ENCODE measurements around the gene AKIRIN2.

Gene AKIRIN2

DNA sequence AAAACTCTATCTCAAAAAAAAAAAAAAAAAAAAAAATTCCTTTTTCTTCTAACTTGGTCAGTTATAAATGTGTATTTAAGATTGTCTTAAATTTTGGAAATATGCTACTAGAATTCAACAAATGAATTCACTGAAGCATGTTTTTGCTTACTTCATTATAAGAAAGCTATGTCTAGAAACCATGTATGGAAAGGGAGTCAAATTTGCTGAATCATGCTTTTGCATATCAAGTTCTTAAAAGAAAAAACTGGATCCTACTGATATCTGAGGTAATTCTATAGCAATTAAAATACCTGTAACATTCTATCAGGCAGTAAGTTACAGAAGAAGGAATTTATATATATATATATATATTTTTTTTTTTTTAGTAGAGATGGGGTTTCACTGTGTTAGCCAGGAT, 27.7 kb downstream of the AKIRIN2 start:
- TF ChIP-seq, protein P1, sequence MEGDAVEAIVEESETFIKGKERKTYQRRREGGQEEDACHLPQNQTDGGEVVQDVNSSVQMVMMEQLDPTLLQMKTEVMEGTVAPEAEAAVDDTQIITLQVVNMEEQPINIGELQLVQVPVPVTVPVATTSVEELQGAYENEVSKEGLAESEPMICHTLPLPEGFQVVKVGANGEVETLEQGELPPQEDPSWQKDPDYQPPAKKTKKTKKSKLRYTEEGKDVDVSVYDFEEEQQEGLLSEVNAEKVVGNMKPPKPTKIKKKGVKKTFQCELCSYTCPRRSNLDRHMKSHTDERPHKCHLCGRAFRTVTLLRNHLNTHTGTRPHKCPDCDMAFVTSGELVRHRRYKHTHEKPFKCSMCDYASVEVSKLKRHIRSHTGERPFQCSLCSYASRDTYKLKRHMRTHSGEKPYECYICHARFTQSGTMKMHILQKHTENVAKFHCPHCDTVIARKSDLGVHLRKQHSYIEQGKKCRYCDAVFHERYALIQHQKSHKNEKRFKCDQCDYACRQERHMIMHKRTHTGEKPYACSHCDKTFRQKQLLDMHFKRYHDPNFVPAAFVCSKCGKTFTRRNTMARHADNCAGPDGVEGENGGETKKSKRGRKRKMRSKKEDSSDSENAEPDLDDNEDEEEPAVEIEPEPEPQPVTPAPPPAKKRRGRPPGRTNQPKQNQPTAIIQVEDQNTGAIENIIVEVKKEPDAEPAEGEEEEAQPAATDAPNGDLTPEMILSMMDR (conservative IDR thresholded peaks at IDR 0.05) = no peak
- TF ChIP-seq ZFX (IDR thresholded peaks at IDR 0.05) = no peak
- H3K27ac ChIP-seq = no peak overlapping the region

DNA sequence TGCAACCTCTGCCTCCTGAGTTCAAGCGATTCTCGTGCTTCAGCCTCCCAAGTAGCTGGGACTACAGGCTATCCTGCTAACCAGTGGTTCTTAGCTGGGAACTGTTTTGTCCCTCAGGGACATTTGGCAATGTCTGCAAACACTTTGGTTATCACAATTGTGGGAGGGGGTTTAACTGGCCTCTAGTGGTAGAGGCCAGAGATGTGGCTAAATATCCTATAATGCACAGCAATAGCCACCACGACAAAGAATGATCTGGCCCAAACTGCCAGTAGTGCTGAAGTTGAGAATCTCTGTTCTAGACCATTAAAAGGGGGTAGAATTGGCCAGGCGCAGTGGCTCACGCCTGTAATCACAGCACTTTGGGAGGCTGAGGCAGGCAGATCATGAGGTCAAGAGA, 28.8 kb downstream of the AKIRIN2 start:
- H3K27ac ChIP-seq = no peak overlapping the region
- no peak for TF ChIP-seq ZFX (IDR thresholded peaks at IDR 0.05)
- TF ChIP-seq, protein P1 (conservative IDR thresholded peaks at IDR 0.05) = no peak

DNA sequence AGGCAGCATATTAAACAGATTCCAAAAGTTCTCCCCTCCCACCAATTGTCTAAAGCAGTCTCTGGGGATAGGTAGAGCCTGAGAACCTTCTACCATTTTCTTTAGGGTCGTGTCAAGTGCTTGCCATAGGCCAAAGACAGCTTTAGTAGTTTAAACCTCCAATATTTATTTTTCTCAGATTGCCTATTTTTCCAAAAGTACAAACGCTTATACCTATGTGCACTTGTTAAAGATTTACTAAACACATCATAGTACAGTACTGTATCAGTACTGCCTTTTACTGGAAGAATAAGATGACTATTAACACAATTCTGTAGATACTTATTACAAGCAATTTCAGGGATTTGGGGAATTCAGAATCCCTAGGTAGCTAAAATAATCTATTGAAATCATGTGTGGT, 29.4 kb downstream of the AKIRIN2 start:
- no peak for TF ChIP-seq ZFX (IDR thresholded peaks at IDR 0.05)
- TF ChIP-seq, protein P1 (conservative IDR thresholded peaks at IDR 0.05) = no peak
- no peak overlapping the region for H3K27ac ChIP-seq

DNA sequence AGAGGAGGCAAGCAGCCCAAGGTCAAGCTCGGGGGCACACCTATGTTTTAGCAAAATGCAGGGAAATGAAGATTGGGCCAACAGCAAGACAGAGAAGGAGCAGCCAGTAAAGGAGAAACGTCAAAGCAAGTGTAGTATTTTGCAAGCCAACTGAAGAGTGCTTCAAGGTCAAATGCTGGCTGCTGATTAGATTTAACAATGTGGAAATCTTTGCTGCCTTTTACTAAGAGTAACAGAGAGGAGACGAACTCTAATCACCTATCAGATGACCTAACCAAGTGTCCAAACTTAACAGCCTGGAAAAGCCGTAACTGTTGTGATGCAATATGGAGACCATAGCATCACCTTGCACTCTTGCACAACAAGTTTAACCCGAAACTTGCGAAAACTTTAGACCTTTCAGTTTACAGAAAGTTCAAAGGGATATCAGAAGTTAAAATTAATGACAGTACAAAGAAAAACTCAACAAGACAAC, 30.4 kb downstream of the AKIRIN2 start:
- no peak for TF ChIP-seq ZFX (IDR thresholded peaks at IDR 0.05)
- TF ChIP-seq, protein P1 (conservative IDR thresholded peaks at IDR 0.05) = no peak
- no peak overlapping the region for H3K27ac ChIP-seq

DNA sequence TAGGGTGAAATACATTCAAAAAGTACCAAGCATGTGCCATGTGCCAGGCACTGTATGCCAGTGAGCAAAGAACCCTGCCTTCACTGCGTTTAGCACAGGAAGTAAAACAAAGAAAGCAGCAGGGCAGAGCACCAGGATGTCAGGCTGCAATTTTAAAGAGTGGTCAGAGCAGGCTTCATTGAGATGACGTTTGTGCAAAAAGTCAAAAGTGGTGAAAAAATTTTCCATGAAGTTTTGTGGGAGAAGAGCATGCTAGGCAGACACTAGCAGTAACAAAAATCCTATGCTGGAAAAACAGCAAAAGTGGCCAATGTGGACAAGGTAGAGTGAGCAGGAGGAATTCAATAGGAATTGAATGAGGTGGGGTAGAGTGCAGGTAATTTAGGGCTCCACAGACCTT, 31.3 kb downstream of the AKIRIN2 start:
- TF ChIP-seq, protein P1 (conservative IDR thresholded peaks at IDR 0.05) = no peak
- TF ChIP-seq ZFX (IDR thresholded peaks at IDR 0.05) = no peak
- no peak overlapping the region for H3K27ac ChIP-seq

DNA sequence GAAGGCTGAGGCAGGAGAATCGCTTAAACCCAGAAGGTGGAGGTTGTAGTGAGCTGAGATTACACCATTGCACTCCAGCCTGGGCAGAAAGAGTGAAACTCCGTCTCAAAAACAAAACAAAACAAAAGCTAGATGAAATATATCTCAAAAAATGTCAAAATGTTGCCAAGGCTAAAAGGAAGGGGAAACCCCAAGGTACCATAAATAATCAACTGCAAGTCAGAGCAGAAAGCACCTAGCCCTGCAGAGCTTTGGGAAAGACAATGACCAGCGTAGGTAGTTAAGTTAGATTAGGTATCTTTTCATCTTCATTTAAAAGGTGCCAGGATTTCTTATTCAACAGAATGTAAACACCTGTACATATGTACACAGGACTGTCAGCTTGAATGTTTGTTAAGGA, 33.0 kb downstream of the AKIRIN2 start:
- no peak for TF ChIP-seq ZFX (IDR thresholded peaks at IDR 0.05)
- TF ChIP-seq, protein P1 (conservative IDR thresholded peaks at IDR 0.05) = no peak
- no peak overlapping the region for H3K27ac ChIP-seq

DNA sequence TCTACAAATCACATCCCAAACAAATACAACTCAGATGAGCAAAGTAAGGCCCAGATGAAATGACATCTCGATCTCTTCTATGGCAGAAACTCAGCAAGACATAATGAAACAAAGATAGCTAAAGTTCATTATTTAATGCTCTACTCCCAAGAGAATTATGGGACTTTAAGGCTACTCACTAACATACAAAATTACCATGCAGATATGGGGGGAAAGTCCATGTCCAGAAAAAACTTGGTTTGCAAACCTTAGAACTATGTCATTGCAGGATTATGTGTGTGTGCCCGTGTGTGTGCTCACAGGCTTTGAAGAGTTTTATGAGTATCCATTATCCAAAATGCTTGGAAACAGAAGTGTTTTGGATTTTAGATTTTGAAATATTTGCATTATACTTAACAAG, 34.0 kb downstream of the AKIRIN2 start:
- no peak overlapping the region for H3K27ac ChIP-seq
- no peak for TF ChIP-seq ZFX (IDR thresholded peaks at IDR 0.05)
- TF ChIP-seq, protein P1 (conservative IDR thresholded peaks at IDR 0.05) = no peak
